PC-3 (cell line): Measurements from ENCODE around the gene TMA7.

Source experiments
- EZH2 ChIP-seq: fragments of 300-600 bp; sonication (generic); IDR thresholded peaks from one replicate; pipeline ENCODE4 v1.6.1; 2017; ENCODE audit warnings: antibody characterized with exemption, mild to moderate bottlenecking, low read length; ENCODE audit not compliant: unreplicated experiment
- EZH2phosphoT487 ChIP-seq: fragments of 300-600 bp; sonication (generic); IDR thresholded peaks from 2 replicates; pipeline ENCODE4 v1.6.1; 2018; ENCODE audit warnings: mild to moderate bottlenecking, antibody characterized with exemption, low read length, borderline replicate concordance
- TF ChIP-seq, protein P1 (sequence below): fragments of 300-600 bp; sonication (generic); conservative IDR thresholded peaks from 2 replicates; pipeline ENCODE4 v1.5.1; 2017; ENCODE audit warnings: antibody characterized with exemption, low read depth, mild to moderate bottlenecking, low read length

GRCh38 chr3:48405343-48405881 lies 34.6 kb upstream of the TMA7 start:
- TF ChIP-seq, protein P1, sequence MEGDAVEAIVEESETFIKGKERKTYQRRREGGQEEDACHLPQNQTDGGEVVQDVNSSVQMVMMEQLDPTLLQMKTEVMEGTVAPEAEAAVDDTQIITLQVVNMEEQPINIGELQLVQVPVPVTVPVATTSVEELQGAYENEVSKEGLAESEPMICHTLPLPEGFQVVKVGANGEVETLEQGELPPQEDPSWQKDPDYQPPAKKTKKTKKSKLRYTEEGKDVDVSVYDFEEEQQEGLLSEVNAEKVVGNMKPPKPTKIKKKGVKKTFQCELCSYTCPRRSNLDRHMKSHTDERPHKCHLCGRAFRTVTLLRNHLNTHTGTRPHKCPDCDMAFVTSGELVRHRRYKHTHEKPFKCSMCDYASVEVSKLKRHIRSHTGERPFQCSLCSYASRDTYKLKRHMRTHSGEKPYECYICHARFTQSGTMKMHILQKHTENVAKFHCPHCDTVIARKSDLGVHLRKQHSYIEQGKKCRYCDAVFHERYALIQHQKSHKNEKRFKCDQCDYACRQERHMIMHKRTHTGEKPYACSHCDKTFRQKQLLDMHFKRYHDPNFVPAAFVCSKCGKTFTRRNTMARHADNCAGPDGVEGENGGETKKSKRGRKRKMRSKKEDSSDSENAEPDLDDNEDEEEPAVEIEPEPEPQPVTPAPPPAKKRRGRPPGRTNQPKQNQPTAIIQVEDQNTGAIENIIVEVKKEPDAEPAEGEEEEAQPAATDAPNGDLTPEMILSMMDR, result no peak
- TF ChIP-seq EZH2, result no peak
- TF ChIP-seq EZH2phosphoT487, result no peak
